HG02763 (cell line): ENCODE results near the gene TPP2.

Source experiments
- ATAC-seq: cut with Tn5 transposase; IDR thresholded peaks from one replicate; pipeline ENCODE4 v1.9.1; 2021; ENCODE audit warnings: mild to moderate bottlenecking, moderate library complexity; ENCODE audit not compliant: unreplicated experiment

TPP2 gene

DNA sequence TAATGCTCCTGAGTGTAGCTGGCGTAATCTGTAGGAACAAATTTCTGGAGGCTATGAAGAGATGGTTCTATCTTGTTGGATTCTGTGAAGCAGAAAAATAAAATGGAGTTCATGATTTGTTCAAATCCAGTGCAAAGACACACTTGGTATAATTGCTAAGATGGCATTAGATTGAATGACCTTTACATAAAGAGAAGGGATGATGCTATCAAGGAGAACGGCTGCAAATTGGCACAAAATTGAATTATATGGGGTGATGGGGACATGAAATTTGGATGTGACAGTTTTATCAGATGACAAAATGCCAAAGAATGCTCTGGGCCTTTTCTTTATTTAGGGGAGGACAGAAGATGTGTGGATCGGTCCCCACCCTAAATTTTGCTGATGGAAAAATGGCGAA lies 94.1 kb downstream of the TPP2 start:
- no peak for ATAC-seq

DNA sequence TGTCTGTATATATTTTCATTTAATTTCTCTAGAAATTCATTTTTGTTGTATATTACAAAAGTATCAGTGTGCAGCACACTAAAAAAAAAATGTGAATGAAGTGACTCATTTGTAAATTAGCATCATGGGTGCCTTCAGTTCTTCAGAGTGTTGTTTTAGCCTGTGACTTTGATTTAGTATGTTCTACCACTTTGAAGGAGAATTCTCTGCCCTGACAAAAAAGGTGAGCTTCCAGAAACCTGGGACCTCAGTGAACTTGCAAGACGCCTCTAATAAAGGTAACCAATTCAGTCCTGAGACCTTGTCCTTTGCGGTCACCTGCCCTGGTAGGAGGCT lies 95.7 kb downstream of the TPP2 start:
- ATAC-seq: no peak

DNA sequence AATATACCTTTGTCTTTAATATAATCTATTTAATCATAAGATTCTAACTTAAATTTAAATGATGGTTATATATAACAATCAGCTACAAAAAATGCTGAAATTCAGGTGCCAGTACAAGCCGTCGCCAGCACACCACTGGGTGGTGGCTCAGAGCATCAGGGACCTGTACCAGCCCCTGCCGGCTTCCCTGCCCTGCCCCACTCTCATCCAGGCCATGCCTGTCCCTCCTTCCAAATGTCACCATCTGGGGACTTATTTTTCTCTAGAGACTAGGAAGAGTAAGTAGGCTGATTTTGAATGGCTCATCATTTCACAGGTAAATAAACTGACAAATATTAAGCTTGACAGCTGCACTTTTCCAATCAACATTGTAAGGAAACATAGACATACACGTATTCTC lies 96.5 kb downstream of the TPP2 start:
- no peak for ATAC-seq

DNA sequence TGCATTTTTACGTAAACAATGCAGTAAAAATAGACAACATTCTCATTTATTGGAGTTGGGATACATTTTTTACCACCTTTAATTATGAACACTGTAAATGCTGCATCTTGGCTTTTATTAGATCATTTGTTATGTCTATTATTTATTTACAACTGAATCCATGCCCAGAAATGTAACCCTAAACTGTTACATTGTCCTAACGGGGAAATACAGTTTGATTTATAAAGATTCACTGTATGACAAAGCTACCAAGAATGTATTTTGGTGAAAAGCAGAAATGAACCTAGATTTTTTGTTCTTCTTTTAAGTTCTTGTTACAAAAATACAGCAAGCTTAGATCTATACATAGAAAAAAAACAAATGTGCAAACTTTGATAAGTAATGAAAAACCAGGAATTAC lies 97.0 kb downstream of the TPP2 start:
- ATAC-seq: no peak

DNA sequence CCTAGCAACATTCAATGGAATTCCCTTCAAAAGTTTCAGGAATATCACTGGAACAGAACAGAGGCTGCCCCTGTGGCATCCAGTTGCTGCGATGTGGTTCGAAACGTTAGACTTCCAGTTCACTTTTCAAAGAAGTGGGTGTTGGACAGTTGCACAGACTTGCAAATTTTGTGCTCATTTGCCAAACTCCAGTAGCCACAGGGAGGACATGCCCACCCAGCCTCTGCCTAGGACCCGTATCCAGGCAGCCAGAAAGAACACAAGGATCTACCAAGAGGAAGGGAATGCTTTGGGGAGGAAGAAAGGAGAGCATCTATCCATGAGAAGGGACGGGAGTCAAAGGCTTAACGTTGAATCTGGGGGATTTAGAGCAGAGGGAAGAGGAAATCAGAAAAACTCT lies 98.2 kb downstream of the TPP2 start, which contains the start of gene METTL21C:
Gene METTL21C, minus strand, starts transcription at position 108 of the 400 bp plus-strand sequence. CDS start 546 bp downstream, outside the sequence.
- no peak for ATAC-seq

DNA sequence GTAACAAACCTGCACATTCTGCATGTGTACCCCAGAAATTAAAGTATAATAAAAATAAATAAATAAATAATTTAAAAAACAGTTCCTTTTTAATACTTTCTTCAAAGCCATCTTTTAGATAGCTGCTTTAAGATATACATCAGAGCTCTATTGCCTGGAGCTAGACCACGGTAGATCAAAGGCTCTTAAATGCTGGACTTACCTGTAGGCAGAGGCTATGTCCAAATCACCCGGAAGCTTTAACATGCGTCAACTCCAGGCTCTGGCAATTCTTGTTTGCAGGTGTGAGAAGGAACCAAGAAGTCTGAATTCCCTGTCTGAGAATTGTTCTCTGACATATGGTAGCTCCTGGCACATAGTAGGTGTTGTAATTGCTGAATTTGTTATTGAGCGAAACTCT lies 99.7 kb downstream of the TPP2 start:
- no peak for ATAC-seq

DNA sequence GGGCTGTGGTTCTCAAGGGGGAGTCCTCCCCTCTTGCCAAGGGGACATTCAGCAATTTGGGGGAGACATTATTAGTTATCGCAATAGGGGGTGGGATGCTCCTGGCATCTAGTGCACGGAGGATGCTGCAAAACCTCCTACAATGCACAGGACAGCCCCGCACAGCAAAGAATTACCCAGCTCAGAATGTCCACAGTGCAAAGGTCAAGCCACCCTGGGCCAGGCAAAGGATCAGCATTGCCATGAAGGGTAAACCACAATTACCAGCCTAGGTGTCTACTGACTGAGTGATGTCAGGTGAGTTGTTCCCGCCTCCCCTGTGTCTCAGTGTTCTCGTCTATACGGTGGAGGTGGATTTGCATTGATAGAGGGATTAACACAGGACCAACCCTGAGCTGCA lies 100.5 kb downstream of the TPP2 start:
- no peak for ATAC-seq

DNA sequence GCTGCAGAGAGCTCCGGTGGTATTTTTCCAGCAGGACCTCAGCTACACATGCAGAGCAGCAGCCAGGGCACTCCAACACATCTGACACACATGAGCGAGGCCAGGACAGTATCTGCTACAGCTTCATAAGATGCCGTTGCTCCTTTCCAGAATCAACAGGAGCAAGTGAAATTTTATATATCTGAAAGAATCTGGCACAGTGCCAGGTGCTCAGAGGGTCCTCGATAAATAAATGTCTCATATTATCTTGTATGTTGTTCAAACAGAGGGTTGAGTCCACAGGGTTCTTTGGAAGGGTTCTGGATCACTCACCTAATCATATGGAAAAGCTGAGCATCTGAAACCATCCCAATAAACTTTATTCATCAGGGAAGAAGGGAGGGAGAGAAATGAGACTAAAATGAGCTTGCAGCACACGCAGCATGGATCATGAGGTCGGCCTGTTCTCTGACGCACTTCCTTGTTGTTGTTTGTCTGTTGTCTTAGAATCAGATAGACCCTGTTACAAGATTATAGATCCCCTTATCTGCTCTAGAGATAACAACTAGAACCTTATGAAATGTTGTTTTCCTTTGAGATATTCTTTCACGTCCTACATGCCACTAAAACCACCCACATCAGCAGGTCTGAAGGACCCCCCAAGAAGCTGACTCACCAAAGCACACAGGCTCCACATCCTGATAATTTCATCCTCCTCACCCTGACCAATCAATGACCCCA lies 101.3 kb downstream of the TPP2 start:
- ATAC-seq: no peak

DNA sequence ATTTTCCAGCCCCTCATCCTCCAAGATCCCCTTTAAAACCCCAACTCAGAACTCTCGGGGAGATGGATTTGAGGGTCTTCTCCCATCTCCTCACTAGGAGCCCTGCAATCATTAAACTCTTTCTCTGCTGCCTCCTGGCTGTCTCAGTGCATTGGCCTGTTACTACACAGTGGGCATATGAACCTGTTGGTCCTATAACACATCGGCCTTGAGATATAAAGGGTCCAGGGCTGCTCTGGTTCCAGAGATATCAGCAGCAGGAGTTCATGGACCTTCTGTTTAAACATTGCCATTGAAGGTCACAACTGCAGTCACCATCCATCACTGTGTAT lies 101.8 kb downstream of the TPP2 start:
- no peak for ATAC-seq

DNA sequence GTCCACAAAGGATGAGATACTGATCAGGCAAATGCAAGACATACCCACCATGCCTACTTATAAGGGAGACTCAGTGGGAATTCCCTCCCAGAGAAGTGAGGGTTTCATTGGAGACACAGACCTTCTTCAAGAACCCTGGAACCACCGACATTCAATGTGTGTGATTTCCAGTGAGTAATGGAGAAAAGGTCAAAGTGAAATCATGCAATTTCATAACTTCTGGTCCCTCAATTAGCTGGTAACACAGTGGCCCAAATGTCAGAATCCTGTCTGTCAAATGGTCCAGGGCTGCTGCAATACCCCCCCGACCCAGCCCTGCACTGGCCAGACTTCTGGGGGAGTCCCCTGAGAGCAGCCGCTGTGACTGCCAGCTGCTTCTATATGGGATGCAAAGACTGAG lies 102.7 kb downstream of the TPP2 start:
- ATAC-seq: no peak

DNA sequence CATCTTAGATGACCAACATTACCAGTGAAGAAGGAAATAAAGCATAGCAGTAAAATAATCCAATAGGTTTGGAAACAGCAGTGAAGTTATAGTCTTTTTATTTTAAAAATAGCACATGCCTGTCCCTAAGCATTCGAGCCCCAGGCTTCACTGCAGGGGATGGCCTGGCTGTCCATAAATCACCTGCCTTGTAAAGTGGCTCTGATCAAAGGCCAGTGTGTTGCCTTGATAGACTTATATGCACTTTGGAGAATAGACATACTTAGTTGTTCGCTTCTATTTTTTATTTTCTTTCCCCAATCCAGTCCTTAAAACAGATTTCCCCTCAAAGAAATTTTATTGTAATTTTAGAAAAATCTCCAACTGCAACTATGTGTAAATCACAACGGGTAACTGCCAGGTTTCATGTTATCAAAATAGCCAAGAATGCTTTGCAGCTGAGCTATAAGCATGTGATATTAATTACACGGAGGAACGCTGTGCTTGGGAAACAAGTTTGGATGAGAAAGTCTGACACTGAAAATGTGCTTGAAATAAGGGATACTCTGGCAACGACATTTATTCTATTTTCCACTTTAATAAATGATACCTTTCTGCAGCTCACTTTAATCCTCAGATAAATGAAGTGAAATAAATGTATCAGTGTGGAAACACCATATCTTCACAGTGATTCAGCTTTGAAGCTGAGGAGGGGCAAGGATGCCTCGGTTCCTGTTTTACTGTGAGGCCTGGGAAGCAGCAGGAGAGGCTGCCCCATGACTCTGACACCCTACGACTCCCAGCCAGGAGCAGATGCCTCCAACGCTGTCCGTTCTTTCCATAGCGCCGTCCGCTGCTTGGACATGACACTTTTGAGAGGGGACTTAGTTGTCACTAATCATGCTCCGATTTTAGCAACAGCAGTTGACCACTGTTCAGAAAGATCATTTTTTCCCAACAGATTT lies 103.6 kb downstream of the TPP2 start:
- no peak for ATAC-seq

DNA sequence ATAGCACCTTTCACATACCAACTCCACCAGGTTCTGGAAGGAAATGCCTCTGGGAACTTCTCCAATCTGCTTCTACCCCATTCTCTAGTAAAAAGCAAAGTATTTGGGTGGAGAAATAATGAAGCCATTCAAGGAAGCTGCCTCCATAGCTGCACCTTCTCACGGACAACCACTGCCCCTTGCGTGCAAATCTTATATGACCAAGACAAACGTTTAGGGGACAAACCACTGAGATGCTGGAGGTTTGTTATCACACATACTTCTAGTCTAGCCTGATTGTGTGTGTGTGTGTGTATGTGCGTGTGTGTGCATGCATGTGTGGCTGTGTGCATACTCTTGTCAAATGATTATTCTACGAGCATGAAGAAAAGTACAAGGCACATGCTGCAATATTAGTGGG lies 104.5 kb downstream of the TPP2 start:
- ATAC-seq: no peak

DNA sequence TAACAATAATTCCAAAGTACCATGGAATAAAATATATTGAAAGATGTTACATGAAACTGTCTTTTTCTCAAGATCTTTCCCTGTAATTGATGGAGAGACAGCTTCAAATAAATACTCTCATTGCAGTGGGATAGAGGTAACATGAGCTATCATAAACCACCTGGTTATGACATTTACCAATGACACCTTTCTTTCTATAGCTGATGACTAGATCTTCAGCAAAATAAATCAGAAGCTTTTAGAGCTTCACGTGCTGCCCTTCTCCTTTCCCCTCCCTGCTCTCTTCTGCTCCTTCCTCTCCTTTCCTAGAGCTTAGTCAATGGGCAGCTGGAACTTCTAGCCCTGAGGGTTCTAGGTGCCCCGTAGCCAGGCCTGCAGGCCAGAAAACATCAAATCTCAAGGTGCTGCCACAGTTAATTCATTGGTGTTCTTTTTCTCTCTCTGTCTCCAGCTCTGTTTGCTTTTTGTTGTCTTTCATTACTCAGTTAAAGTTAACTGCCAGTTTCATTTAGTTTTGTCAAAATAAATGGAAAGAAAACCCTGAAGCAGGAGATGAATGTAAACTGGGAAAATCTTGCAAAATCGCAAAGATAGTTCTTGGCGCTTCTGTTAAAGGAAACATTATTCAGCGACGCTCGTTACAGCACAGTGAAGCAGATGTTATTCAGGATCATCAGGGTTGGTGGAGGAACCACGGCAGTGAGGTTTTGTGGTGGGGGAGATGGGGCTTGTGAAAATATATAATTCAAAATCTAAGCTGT lies 106.4 kb downstream of the TPP2 start:
- no peak for ATAC-seq

DNA sequence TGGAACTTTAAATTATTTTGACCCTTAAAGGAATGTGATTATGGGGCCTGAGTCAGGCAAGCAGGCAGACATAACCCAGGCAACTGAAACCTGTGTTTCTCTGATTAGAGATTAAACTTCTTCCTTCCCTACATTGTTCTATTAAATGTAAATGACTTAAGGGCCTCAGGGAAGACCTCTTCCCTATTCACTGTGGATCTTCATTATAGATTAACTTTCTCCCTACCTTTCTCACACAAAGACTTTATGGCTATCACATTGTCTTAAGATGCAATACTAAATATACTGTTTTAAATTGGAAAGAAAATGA lies 106.9 kb downstream of the TPP2 start:
- no peak for ATAC-seq

DNA sequence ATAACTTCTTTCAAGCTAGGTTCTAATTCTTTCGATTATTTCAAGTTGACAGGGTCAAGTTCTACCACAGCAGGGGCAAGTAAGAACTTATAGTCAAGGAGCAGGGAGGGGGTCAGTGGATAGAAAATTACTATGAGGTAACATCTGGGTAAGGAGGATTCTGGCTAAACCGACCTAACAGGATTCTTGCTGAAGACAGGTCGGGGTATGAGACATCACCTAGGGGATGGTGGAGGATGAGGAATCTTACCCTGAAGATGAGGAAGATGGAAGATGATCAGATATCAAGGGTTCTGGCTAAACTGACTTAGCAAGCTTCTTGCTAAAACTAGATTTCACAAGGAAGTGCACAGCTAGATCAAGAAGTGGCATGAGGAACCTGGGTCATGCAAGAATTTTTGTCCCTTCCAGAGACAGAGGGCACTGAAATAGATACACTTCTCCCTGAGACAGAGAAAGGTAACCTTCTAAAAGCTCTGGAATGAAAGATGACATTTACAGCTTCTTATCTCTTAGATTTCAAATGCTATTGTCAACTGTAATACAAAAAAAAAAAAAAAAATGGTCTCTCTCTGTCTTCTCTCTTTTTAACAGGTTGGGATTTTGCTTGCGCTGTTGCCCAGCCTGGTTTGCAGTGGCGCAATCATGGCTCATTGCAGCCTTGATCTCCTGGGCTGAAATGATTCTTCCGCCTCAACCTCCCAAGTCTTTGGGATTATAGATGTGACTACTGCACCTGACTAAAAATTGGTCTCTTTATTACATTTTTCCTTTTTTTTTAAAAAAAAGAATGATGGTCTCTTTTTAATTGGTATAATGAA lies 107.7 kb downstream of the TPP2 start:
- no peak for ATAC-seq

DNA sequence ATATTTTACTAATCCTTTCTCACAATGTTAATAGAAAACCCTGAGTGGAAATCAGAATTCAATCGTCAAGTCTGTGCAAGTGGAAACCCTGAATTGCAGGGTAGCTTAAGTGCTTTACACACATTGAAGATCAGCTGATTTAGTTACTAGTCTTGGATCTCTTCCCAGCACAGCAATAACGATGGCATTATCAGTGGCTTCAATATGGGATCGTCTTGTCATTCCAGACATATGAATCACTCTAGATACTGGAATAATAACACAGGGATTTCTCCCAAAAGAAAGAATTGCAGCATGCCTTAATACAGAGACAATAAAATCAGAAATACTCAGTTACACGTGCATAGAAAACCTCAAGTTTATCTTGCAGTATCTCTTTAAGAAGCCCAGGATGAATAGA lies 110.7 kb downstream of the TPP2 start:
- no peak for ATAC-seq

DNA sequence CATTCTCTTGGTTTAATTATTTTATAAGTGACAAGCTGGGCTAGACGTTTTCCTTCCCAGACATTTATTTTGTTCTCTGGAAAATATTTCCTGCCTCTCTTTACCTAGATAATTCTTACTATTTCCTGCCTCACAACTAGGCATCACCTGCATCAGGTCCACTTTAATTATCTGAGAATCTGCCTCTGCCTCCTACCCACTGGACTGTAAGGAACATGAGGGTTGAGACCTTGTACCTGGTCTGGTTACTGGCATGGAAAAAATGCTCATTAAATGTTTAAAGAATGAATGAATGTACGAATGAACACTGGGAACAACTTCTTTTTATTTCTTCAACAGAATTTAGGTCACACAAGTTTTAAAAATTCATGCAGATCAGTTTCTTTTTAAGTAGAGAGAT lies 111.4 kb downstream of the TPP2 start:
- no peak for ATAC-seq

DNA sequence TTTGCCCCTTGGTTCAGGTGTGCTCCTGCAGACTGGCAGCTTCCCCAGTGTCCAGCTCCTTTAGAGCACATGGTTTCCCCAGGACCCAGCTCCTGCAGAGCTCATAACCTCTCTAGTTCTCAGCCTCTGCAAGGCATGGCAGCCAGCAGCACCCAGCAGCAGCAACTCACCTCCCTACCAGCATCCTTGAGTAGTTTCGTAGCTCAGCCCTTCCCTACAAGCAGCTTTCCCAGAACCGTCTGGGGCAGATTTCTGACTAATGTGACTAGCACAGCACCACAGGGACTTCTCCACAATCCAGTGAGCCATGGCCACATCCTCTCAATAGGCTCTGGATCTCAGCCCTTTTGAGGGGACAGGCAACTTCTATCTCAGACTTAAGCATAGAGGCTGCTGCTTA lies 112.2 kb downstream of the TPP2 start:
- ATAC-seq: no peak

DNA sequence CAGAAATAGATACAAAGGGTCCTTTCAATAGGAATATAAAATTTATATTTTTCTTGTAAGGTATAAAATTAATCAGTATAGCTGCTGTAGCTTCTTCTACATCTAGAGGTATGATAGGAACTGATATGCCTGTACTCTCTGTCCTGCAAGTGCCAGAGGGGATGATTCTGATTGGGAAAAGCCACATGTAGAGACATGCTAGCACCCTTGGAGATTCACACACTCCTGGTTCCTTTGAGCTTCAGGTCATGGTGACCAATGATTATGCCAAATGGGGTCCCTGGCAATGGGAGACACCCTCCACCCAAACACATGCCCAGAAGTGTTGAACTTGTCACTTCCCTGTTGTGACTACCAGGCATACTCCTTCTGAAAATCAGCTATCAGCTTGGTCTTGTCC lies 112.8 kb downstream of the TPP2 start:
- ATAC-seq: no peak

DNA sequence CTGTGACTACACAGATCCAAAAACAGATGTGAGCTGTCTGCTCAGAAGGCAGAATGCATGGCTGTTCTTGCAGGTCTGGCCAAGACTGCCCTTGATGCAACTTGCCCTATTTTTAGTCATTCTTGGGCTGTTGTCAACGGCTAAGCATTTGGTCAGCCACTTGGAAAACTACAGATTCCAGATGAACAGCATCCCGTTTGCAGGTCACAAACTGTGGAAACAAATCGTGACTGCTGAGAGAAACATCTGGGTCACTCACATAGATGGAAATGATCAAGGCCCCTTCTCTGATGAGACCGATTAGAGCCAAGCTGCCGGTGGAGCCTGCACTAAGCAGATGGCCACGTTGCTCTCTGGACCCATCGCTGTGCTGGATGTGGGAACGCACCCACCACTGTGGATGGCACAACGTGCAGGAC lies 113.5 kb downstream of the TPP2 start:
- ATAC-seq: no peak

DNA sequence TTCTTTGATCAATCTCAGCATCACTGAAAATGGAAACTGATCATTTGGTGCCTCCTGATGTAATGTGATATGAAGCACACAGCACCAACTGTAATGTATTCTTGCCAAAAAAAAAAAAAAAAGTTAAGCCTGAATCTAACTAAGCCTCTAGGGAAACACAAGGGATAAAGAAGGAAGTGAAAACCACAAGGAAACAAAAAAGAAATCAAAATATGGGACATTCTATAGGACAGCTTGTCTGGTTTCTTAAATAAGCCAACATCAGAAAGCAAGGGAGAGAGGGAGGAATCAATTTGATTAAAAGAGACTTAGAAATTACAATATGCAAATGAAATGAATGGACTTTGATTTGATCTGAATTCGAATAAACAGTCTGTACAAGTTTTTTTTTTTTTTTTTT lies 118.7 kb downstream of the TPP2 start:
- no peak for ATAC-seq
